T-cell (primary cell): ENCODE measurements around the gene TXNRD1. TPM values are rescaled to one million over a fixed set of nuclear protein-coding genes. Genes with fewer than 3 reads are reported as not detected.

ENCODE experiments used
- ATAC-seq, 4 experiments: fragments of 200-7000 bp in 3 of 4; fragments of 150-1000 bp in 1 of 4; cut with Tn5 transposase; replicated peaks in 1 of 4; 1 replicate in 3 of 4; 2 replicates in 1 of 4; pipeline ENCODE4 v1.10.0; 2021; ENCODE audit warnings: moderate library complexity in 3 of 4, mild to moderate bottlenecking in 2 of 4, moderate number of reproducible peaks in 1 of 4
- CTCF ChIA-PET, 2 donors: fragments of 300-600 bp; sonication (Branson Sonifier 250); formaldehyde crosslinking; loops; one replicate each; lab custom pipeline; 2022; ENCODE audit warnings: antibody characterized with exemption in 2 of 2; lab: Charles Lee
- POLR2A ChIA-PET, 2 donors: fragments of 300-600 bp; sonication (Branson Sonifier 250); formaldehyde crosslinking; loops; one replicate each; lab custom pipeline; 2022; ENCODE audit warnings: antibody characterized with exemption in 2 of 2; lab: Charles Lee
- DNase-seq, 35 experiments: peaks; one replicate each; pipeline versions ENCODE4 v3.0.0 to v3.0.0-alpha.2; 2013 to 2023
- H3K27ac ChIP-seq: one replicate; pipeline ENCODE4 v1.5.1; 2013; ENCODE audit warnings: low read length
- H3K27me3 ChIP-seq, 2 experiments: replicated peaks in 1 of 2; 1 replicate in 1 of 2; 2 replicates in 1 of 2; pipeline versions ENCODE4 v1.6.1 to v1.7.0; 2013; ENCODE audit warnings: low read length in 1 of 2, mixed read lengths in 1 of 2; ENCODE audit not compliant: control insufficient read depth in 2 of 2, insufficient read depth in 2 of 2; ENCODE audit errors: extremely low read depth in 1 of 2
- H3K36me3 ChIP-seq, 2 donors: 1 replicate in 1 of 2; 2 replicates in 1 of 2; pipeline versions ENCODE4 v1.6.1 to v1.7.0; 2013; ENCODE audit warnings: low read length in 1 of 2; ENCODE audit not compliant: control insufficient read depth in 2 of 2, insufficient read depth in 1 of 2; ENCODE audit errors: extremely low read depth in 1 of 2
- H3K4me1 ChIP-seq, 2 experiments: 1 replicate in 1 of 2; 2 replicates in 1 of 2; pipeline versions ENCODE4 v1.6.1 to v1.7.0; 2013; ENCODE audit warnings: low read length in 2 of 2, mixed read lengths in 1 of 2; ENCODE audit not compliant: insufficient read depth in 2 of 2, control insufficient read depth in 1 of 2; ENCODE audit errors: extremely low read depth in 1 of 2
- H3K4me3 ChIP-seq, 2 donors: 1 replicate in 1 of 2; 2 replicates in 1 of 2; pipeline versions ENCODE4 v1.5.1 to v1.7.0; 2013; ENCODE audit warnings: mild to moderate bottlenecking in 2 of 2, low read length in 1 of 2, moderate library complexity in 1 of 2; ENCODE audit not compliant: control insufficient read depth in 1 of 2; ENCODE audit errors: extremely low read depth in 1 of 2
- H3K9me3 ChIP-seq: 2 replicates; pipeline ENCODE4 v1.7.0; 2013
- H3K27ac Mint-ChIP-seq, 2 donors: one replicate each; pipeline ENCODE4 v1.8.0; 2020 to 2021; ENCODE audit warnings: mild to moderate bottlenecking in 2 of 2, mixed read lengths in 2 of 2
- H3K27me3 Mint-ChIP-seq, 2 donors: one replicate each; pipeline ENCODE4 v1.8.0; 2021 to 2022; ENCODE audit warnings: mixed read lengths in 2 of 2
- H3K36me3 Mint-ChIP-seq: one replicate; pipeline ENCODE4 v1.8.0; 2021; ENCODE audit warnings: mixed read lengths
- H3K4me1 Mint-ChIP-seq, 3 donors: one replicate each; pipeline ENCODE4 v1.8.0; 2020 to 2022; ENCODE audit warnings: mixed read lengths in 3 of 3, mild to moderate bottlenecking in 1 of 3
- H3K4me3 Mint-ChIP-seq, 3 donors: one replicate each; pipeline ENCODE4 v1.8.0; 2020 to 2022; ENCODE audit warnings: mild to moderate bottlenecking in 3 of 3, mixed read lengths in 3 of 3, moderate library complexity in 3 of 3
- H3K9me3 Mint-ChIP-seq, 3 donors: one replicate each; pipeline ENCODE4 v1.8.0; 2020 to 2022; ENCODE audit warnings: mixed read lengths in 3 of 3
- WGBS: methylation state at CpG from one replicate; pipeline ENCODE4 v1.1.5; 2013; ENCODE audit warnings: missing lambda C conversion rate; ENCODE audit not compliant: insufficient coverage; 5-methylcytosine and 5-hydroxymethylcytosine counted together
- total RNA-seq, 35 experiments: library from RNA in 6 of 35; stranded (reverse) in 6 of 35; fragments of 120-200 nt in 1 of 35; gene quantifications; one replicate each; pipeline versions ENCODE4 v1.2.1 to v1.2.4 and lab custom pipeline; 2013 to 2026

TXNRD1 gene
- total RNA-seq, 5 donors from 2014 or later (not counting 1 experiment from before 2014, with no cell fraction given) = 33.1 to 91.7 (median 68.9) TPM

DNA sequence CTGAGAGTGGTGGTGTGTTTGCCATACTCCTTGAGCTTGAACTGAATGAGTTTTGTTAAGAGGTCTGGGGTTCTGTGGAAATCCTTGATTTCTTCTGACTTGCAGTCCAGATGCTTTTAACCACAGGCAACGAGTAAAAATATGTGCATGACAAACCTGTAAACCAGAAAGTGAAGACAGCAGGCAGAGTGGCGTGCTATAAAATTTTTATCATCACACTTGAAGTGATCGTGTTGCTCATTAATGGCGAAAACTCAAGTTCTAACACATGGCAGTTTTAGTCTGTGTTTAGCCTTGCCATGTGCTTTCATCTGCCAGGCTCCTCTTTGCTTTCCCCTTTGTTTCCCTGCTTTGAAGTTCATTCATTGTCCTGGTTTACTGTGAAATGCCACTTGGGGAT, 28.0 kb downstream of the TXNRD1 start:
- Mint-ChIP-seq H3K4me1 (no peaks in the 10 kb centered on the region), H3K4me3 (no peak overlapping the region), H3K27me3 (peaks cover 4% of the 10 kb centered on the region in 2 donors), H3K9me3 (no peaks in the 10 kb centered on the region), H3K36me3 (no peaks in the 10 kb centered on the region), H3K27ac (no peak overlapping the region)
- Histone ChIP-seq H3K36me3 (no peaks in the 10 kb centered on the region), H3K9me3 (no peaks in the 10 kb centered on the region), H3K27ac (no peak overlapping the region), H3K27me3 (no peaks in the 10 kb centered on the region), H3K4me1 (no peaks in the 10 kb centered on the region), H3K4me3 (no peak overlapping the region)
- no peak for DNase-seq
- POLR2A ChIA-PET = interaction anchor here in 1 of 2 donors (0.6 kb wide), 1 partner anchor 35 kb away, joined by 3 read pairs; no protein-coding TSS in a partner anchor
- CTCF ChIA-PET = no interaction called here
- WGBS = 92% methylated on average over 3 of the region's 4 CpGs
- no peak for ATAC-seq

- ChIA-PET POLR2A (no interaction called here), CTCF (no interaction called here)
- Mint-ChIP-seq H3K4me1 (no peaks in the 10 kb centered on the region), H3K9me3 (no peaks in the 10 kb centered on the region), H3K27ac (no peak overlapping the region), H3K36me3 (no peaks in the 10 kb centered on the region), H3K27me3 (peaks cover 4% of the 10 kb centered on the region in 2 donors), H3K4me3 (no peak overlapping the region)
- Histone ChIP-seq H3K27me3 (no peaks in the 10 kb centered on the region), H3K36me3 (no peaks in the 10 kb centered on the region), H3K4me3 (no peak overlapping the region), H3K27ac (no peak overlapping the region), H3K9me3 (no peaks in the 10 kb centered on the region), H3K4me1 (no peaks in the 10 kb centered on the region)
- ATAC-seq (no peak), DNase-seq (no peak)
- WGBS = no CpG with 5 or more reads among the region's 1 CpG
Measured at GRCh38 chr12:104243971-104244370, 28.4 kb downstream of the TXNRD1 start.

DNA sequence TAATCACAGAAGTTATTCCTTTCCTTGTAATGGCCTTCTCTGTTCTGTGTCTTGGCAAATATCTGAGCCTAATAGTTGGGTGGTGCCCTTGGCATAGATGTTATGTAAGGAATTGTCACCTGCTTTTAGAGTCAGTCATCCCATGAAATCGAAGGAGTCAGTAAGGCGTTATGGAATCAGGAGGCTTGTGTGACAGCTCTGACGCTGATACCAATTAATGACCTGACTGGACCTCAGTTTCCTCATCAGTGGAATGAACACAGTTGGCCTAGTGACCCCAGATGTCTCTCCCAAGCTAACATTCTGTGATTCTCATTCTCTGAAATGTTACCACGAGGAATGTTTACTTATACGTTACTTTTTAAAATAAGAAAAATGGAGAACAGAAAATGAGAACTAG, 32.1 kb downstream of the TXNRD1 start:
- no peaks in the 10 kb centered on the region for H3K4me1 ChIP-seq
- ChIA-PET POLR2A (no interaction called here), CTCF (interaction anchor here in 1 of 2 donors (0.6 kb wide), 1 partner anchor 10 kb away, joined by 7 read pairs; no protein-coding TSS in a partner anchor)
- no peaks in the 10 kb centered on the region for H3K36me3 ChIP-seq
- 96% methylated on average over 3 of the region's 5 CpGs for WGBS
- H3K4me1 Mint-ChIP-seq = no peaks in the 10 kb centered on the region
- H3K4me3 ChIP-seq = no peak overlapping the region
- no peaks in the 10 kb centered on the region for H3K9me3 Mint-ChIP-seq
- H3K27me3 Mint-ChIP-seq = peaks cover 4% of the 10 kb centered on the region in 2 donors
- no peaks in the 10 kb centered on the region for H3K36me3 Mint-ChIP-seq
- no peaks in the 10 kb centered on the region for H3K9me3 ChIP-seq
- ATAC-seq = no peak
- H3K27me3 ChIP-seq = no peaks in the 10 kb centered on the region
- H3K4me3 Mint-ChIP-seq = no peak overlapping the region
- H3K27ac ChIP-seq = no peak overlapping the region
- H3K27ac Mint-ChIP-seq = no peak overlapping the region
- DNase-seq = no peak

GRCh38 chr12:104248444-104248843, 32.9 kb downstream of the TXNRD1 start:
- no peaks in the 10 kb centered on the region for H3K9me3 Mint-ChIP-seq
- no peak overlapping the region for H3K27ac ChIP-seq
- no peaks in the 10 kb centered on the region for H3K36me3 ChIP-seq
- CTCF ChIA-PET = no interaction called here
- no peak overlapping the region for H3K4me3 ChIP-seq
- H3K27me3 Mint-ChIP-seq = peaks cover 4% of the 10 kb centered on the region in 2 donors
- H3K36me3 Mint-ChIP-seq = no peaks in the 10 kb centered on the region
- ATAC-seq (no peak), DNase-seq (no peak)
- no peak overlapping the region for H3K4me3 Mint-ChIP-seq
- H3K4me1 Mint-ChIP-seq = no peaks in the 10 kb centered on the region
- H3K4me1 ChIP-seq = no peaks in the 10 kb centered on the region
- H3K27ac Mint-ChIP-seq = no peak overlapping the region
- no peaks in the 10 kb centered on the region for H3K27me3 ChIP-seq
- H3K9me3 ChIP-seq = no peaks in the 10 kb centered on the region
- WGBS = no CpG with 5 or more reads among the region's 8 CpGs
- POLR2A ChIA-PET = no interaction called here

DNA sequence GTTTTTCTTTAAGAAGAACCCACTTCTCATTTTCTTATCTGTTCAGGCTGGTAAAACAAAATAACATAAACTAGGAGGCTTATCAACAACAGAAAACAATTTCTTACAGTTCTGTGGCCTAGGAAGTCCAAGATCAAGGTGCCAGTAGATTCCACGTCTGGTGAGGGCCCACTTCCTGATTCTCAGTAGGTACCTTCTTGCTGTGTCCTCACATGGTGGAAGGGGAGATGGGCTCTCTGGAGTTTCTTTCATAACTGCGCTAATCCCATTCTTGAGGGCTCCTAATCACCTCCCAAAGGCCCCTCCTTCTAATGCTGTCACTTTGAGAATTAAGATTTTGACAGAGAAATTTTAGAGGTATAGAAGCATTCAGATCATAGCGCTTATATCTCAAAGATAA, 33.4 kb downstream of the TXNRD1 start:
- POLR2A ChIA-PET = no interaction called here
- no CpG with 5 or more reads among the region's 3 CpGs for WGBS
- DNase-seq (no peak), ATAC-seq (no peak)
- H3K4me3 ChIP-seq = no peak overlapping the region
- CTCF ChIA-PET = no interaction called here
- peaks cover under 1 to 4% of the 10 kb centered on the region in 2 donors for H3K27me3 Mint-ChIP-seq
- H3K27ac ChIP-seq = no peak overlapping the region
- H3K36me3 Mint-ChIP-seq = no peaks in the 10 kb centered on the region
- no peak overlapping the region for H3K4me3 Mint-ChIP-seq
- no peaks in the 10 kb centered on the region for H3K27me3 ChIP-seq
- no peaks in the 10 kb centered on the region for H3K4me1 ChIP-seq
- no peaks in the 10 kb centered on the region for H3K9me3 Mint-ChIP-seq
- H3K27ac Mint-ChIP-seq = no peak overlapping the region
- H3K9me3 ChIP-seq = no peaks in the 10 kb centered on the region
- H3K4me1 Mint-ChIP-seq = no peaks in the 10 kb centered on the region
- H3K36me3 ChIP-seq = no peaks in the 10 kb centered on the region

DNA sequence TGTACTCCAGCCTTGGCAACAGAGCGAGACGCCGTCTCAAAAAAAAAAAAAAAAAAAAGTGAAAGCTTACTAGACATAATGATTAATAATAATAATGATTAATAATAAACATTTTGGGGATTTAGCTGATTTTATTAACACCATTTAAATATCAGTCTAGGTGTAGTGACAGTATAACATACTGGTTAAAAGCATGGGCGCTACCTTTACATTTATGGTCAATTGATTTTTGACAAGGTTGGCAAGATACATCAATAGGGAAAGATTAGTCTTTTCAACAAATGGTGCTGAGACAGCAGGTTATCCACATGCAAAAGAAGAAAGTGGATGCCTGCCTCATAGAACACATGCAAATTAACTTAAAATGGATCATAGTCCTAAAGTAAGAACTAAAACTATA, 34.3 kb downstream of the TXNRD1 start:
- CTCF ChIA-PET = no interaction called here
- no peaks in the 10 kb centered on the region for H3K9me3 Mint-ChIP-seq
- H3K27ac ChIP-seq = no peak overlapping the region
- H3K4me3 Mint-ChIP-seq = no peak overlapping the region
- H3K9me3 ChIP-seq = no peaks in the 10 kb centered on the region
- H3K4me1 Mint-ChIP-seq = no peaks in the 10 kb centered on the region
- no peaks in the 10 kb centered on the region for H3K27me3 Mint-ChIP-seq
- POLR2A ChIA-PET = no interaction called here
- no CpG with 5 or more reads among the region's 4 CpGs for WGBS
- DNase-seq (no peak), ATAC-seq (no peak)
- H3K36me3 ChIP-seq = no peaks in the 10 kb centered on the region
- H3K4me3 ChIP-seq = no peak overlapping the region
- no peak overlapping the region for H3K27ac Mint-ChIP-seq
- H3K27me3 ChIP-seq = no peaks in the 10 kb centered on the region
- H3K36me3 Mint-ChIP-seq = no peaks in the 10 kb centered on the region
- no peaks in the 10 kb centered on the region for H3K4me1 ChIP-seq
